Mesodermal cell (in vitro differentiated cells): Measurements from ENCODE around the gene TXNRD2.
A peak's percentile ranks its signal among the peaks of the same experiment; 100 is the strongest.

Source experiments
- H3K27ac ChIP-seq: 2 replicates; pipeline ENCODE4 v1.7.0; 2013; ENCODE audit warnings: mild to moderate bottlenecking, low read depth, low read length, moderate library complexity; ENCODE audit not compliant: severe bottlenecking
- H3K36me3 ChIP-seq: 2 replicates; pipeline ENCODE4 v1.7.1; 2013; ENCODE audit warnings: mild to moderate bottlenecking, low read length, moderate library complexity; ENCODE audit not compliant: control insufficient read depth, insufficient read depth
- H3K4me1 ChIP-seq: one replicate; pipeline ENCODE4 v1.7.1; 2013; ENCODE audit warnings: mild to moderate bottlenecking, low read length; ENCODE audit not compliant: insufficient read depth, control insufficient read depth, poor library complexity, severe bottlenecking
- H3K4me3 ChIP-seq: 2 replicates; pipeline ENCODE4 v1.7.0; 2013; ENCODE audit warnings: low read length, control low read depth, mild to moderate bottlenecking; ENCODE audit not compliant: insufficient read depth, poor library complexity, severe bottlenecking; ENCODE audit errors: extremely low read depth
- H3K9me3 ChIP-seq: 2 replicates; pipeline ENCODE4 v1.7.1; 2013; ENCODE audit warnings: mild to moderate bottlenecking, low read length, moderate library complexity; ENCODE audit not compliant: control insufficient read depth
- WGBS, 2 experiments: methylation state at CpG; one replicate each; pipeline ENCODE4 v1.1.5; 2013; ENCODE audit warnings: missing lambda C conversion rate in 2 of 2; ENCODE audit not compliant: insufficient coverage in 2 of 2; 5-methylcytosine and 5-hydroxymethylcytosine counted together

TXNRD2 gene

DNA sequence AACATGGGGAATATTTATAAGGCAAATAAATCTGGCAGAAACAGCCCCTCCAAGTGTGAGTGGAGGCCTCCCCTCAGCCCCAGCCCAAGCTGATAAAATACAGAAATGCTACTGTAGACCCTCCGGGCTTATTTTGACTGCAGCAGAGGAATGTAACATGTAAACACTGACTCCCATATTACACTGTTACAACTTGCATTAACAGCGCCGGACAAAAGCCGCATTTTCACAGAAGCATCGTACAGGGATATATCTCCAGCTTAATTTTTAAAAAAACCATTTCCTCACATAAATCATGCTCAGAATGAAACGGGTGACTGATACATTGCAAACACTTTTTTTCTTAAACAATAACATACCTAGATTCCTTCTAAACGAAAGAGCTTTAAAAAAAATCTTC lies 36.7 kb downstream of the TXNRD2 start:
- Histone ChIP-seq H3K4me1 (peaks cover 40% of the 10 kb centered on the region), H3K27ac (no peak overlapping the region), H3K36me3 (no peaks in the 10 kb centered on the region), H3K9me3 (no peaks in the 10 kb centered on the region), H3K4me3 (no peak overlapping the region)
- 94 to 95% methylated on average over 6 of the region's 7 CpGs for WGBS, 2 experiments

DNA sequence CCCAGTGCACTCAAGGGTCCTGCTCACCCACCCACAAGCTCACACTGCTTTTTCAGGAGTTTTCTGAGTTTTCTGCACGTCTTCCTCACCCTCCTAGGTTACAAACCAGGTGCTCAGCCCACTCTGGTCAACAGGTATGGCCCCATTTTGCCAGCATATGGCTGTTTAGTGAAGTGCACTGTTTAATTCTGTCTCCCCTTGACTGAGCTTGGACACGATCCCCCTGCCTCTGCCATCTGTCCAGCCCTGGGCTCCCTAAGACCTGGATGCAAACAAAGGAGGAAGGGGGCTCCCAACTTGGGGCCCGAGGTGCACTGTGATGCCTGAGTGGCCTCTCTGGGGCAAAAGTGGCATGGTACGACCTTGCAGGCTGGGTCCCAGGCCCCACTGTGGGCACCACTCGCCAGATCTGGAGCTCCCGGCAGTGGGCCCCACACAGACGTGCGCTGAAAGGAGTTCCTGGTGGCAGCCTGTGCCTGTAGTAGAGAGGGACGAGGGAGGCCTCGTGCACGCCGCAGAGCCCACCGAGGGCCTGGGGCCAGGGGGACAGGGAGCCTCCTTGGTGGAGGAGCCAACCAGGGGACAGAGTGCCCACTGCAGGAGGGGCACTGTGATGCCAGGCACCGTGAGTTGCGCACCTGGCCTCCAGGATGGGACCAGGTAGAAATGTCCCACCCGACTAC lies 37.3 kb downstream of the TXNRD2 start:
- H3K4me3 ChIP-seq: no peak overlapping the region
- peaks cover 40% of the 10 kb centered on the region for H3K4me1 ChIP-seq
- no peak overlapping the region for H3K27ac ChIP-seq
- WGBS, 2 experiments: 83 to 84% methylated on average over 14 to 15 of the region's 16 CpGs
- no peaks in the 10 kb centered on the region for H3K9me3 ChIP-seq
- no peaks in the 10 kb centered on the region for H3K36me3 ChIP-seq

- Histone ChIP-seq H3K27ac (no peak overlapping the region), H3K4me3 (no peak overlapping the region), H3K4me1 (peaks cover 40% of the 10 kb centered on the region), H3K36me3 (no peaks in the 10 kb centered on the region), H3K9me3 (no peaks in the 10 kb centered on the region)
- WGBS, 2 experiments: 71 to 77% methylated on average over 10 to 12 of the region's 12 CpGs
Measured at GRCh38 chr22:19903513-19903912, 38.1 kb downstream of the TXNRD2 start.

DNA sequence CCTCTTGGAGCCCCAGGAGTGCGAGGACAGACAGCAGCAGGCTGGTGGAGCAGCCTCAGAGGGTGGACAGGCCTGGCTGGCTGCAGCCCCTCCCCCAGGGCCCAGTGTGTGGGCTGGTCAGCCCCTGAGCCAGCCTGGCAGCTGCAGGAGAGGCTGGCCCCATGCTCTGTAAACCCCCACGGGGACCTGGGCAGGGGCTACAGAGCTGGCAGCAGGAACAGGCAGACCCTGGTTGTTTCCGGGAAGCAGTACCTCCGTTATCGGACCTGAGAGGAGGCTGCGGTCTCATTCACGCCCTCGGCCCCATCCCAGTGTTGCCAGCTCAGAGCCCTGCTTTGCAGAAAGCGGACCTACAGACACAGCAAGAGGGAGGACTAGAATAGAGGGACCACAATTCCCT lies 38.6 kb downstream of the TXNRD2 start:
- Histone ChIP-seq H3K4me3 (no peak overlapping the region), H3K9me3 (no peaks in the 10 kb centered on the region), H3K36me3 (no peaks in the 10 kb centered on the region), H3K4me1 (peaks cover 40% of the 10 kb centered on the region), H3K27ac (peak overlapping the region; percentile 57)
- WGBS, 2 experiments: 59 to 71% methylated on average over 9 of the region's 9 CpGs

DNA sequence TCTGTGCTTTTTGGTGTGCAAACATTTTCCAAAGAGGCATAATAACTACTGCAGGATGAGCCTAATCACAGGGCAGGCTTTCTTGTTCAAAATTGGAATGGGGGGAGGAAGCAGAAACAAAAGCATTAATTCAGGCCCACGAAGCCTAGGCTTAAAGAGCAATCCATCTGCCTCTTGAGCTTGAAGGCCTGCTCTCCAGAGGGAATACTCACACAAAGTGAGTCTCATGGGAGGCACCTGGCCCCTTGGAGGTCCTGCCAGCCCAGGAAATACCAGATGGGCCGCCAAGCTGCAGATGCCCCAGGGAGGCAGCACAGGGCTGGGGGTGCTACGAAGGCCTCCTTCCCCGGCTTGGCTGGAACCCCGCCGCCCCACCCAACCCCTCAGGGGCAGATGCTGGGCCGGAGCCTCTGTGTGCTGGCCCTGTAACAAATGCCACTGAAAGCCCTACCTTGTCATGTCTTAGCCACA lies 39.3 kb downstream of the TXNRD2 start:
- WGBS, 2 experiments: 88% methylated on average over 6 to 7 of the region's 7 CpGs
- no peaks in the 10 kb centered on the region for H3K36me3 ChIP-seq
- peak overlapping the region; percentile 57 for H3K27ac ChIP-seq
- H3K9me3 ChIP-seq: no peaks in the 10 kb centered on the region
- H3K4me1 ChIP-seq: peaks cover 40% of the 10 kb centered on the region
- no peak overlapping the region for H3K4me3 ChIP-seq

DNA sequence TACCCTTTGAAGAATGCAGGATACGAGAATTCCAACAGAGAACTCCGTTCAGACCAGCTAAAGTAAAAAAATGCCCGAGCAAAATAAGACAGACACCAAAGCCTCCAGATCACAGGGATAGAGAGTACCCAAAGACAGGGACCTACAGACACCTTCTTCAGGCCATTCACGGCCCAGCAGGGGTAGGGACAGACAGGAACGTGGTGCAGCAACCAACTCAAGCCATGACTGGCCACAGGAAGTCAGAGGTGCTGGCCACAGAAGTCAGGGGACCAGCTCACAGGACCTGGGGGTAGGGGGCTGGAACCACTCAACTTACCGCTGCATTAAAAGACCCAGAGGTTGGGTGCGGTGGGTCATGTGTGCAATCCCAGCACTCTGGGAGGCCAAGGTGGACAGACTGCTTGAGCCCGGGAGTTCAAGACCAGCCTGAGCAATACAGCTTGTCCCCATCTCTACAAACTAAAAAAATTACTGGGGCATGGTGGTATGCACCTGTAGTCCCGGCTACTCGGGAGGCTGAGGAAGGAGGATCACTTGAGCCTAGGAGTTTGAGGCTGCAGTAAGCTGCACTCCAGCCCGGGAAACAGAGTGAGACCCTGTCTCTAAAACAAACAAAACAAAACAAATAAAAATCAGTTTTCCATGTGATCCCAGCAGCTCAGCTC lies 39.9 kb downstream of the TXNRD2 start:
- H3K36me3 ChIP-seq: no peaks in the 10 kb centered on the region
- no peak overlapping the region for H3K27ac ChIP-seq
- WGBS, 2 experiments: 88 to 93% methylated on average over 8 to 9 of the region's 11 CpGs
- no peaks in the 10 kb centered on the region for H3K9me3 ChIP-seq
- H3K4me1 ChIP-seq: peaks cover 40% of the 10 kb centered on the region
- H3K4me3 ChIP-seq: no peak overlapping the region

- Histone ChIP-seq H3K9me3 (no peaks in the 10 kb centered on the region), H3K4me1 (peaks cover 40% of the 10 kb centered on the region), H3K4me3 (no peak overlapping the region), H3K27ac (no peak overlapping the region), H3K36me3 (no peaks in the 10 kb centered on the region)
- 88 to 95% methylated on average over 11 to 13 of the region's 13 CpGs for WGBS, 2 experiments
Measured at GRCh38 chr22:19900707-19901436, 40.7 kb downstream of the TXNRD2 start.

- H3K4me1 ChIP-seq: peaks cover 26% of the 10 kb centered on the region
- 92 to 95% methylated on average over 14 of the region's 16 CpGs for WGBS, 2 experiments
- H3K9me3 ChIP-seq: no peaks in the 10 kb centered on the region
- no peaks in the 10 kb centered on the region for H3K36me3 ChIP-seq
- no peak overlapping the region for H3K4me3 ChIP-seq
- H3K27ac ChIP-seq: no peak overlapping the region
Measured at GRCh38 chr22:19898831-19899567, 42.6 kb downstream of the TXNRD2 start.

- Histone ChIP-seq H3K36me3 (no peaks in the 10 kb centered on the region), H3K4me3 (no peak overlapping the region), H3K9me3 (no peaks in the 10 kb centered on the region), H3K27ac (no peak overlapping the region), H3K4me1 (peaks cover 21% of the 10 kb centered on the region)
- WGBS, 2 experiments: 92 to 100% methylated on average over 5 to 6 of the region's 7 CpGs
Measured at GRCh38 chr22:19898145-19898544, 43.5 kb downstream of the TXNRD2 start.

DNA sequence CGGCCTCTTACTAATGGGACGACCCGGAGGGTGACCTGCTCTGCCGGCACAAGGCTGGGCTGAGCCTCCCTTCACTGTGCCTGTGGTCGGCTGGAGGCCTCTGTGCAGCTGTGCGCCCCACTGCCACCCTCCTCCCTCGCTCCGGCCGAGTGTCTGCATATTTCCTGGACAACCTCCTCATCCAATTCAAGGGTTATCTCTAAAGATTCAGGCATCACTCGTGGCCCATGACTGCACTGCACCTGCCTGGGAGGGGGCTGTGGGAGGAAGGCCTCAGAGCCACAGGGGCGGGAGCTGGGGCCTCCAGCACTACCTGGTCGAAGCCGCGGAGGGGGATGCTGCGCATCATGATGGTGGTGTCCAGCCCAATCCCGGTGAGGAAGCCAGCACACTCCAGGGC lies 43.9 kb downstream of the TXNRD2 start:
- Histone ChIP-seq H3K27ac (no peak overlapping the region), H3K4me3 (no peak overlapping the region), H3K36me3 (no peaks in the 10 kb centered on the region), H3K9me3 (no peaks in the 10 kb centered on the region), H3K4me1 (peaks cover 21% of the 10 kb centered on the region)
- WGBS, 2 experiments: 92 to 93% methylated on average over 13 to 16 of the region's 16 CpGs
